Activated naive CD4-positive, alpha-beta T cell treated with Interleukin-2 at 50 U/mL for 16 hours (primary cell): ENCODE results near the gene CPT1A.

Experiments
- DNase-seq: peaks from one replicate; pipeline ENCODE4 v3.0.0-alpha.2; 2020

The CPT1A gene

DNA sequence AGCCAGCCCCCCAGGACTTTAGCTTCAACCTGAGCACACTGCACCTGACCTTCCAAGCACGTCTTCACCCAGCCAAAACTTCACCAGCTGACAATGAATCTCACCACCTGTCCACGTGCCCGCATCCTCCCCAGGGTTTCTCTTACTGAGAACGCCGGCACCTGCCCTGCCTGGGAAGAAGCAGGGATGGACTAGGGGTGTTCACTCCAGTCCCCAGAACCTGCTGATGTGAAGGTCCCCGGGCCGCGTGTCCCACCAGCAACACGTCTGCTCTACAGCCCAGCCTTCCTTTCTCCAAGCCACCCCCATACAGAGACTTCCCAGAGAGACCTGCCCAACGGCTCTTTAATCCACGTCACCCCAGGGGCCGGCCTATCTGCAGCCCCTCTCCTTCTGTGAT lies 12.8 kb downstream of the CPT1A start:
- DNase-seq: no peak

DNA sequence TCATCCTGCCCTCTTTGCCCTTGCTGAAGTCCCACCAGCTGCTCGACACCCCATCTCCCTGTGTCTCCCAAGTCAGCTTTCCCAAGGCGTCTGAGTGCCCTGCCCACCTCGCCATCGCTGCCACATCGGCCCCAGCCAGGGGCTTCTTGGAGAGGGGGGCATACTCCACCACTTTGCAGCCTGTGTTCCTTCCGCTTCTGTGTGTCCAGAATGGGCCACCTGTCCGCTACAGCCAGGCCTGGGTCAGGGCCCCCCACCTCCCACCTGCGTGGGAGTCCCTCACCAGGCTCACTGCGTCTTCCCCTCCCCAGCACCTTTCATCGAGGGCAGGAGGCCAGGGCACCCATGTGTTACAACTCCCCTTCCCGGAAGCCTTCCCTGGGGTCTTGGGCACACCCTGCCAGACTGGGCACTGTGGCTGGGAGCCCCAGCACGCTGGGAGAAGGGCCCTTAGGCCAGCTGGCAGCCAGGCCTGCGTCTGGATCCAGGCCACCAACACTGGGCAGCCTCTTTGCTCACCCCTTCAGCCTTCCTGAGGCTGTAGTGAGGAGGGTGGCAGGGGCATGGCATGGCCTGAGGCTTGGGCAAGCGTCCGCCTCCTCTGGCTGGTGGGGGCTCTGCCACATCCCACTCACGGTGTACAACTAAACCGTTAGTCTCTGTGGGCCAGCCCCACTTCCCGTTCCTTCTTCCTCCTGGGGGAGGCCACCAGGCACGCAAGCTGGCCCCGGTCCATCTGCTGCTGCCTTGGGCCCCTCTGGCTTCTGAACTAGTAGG lies 13.4 kb downstream of the CPT1A start:
- DNase-seq: no peak

DNA sequence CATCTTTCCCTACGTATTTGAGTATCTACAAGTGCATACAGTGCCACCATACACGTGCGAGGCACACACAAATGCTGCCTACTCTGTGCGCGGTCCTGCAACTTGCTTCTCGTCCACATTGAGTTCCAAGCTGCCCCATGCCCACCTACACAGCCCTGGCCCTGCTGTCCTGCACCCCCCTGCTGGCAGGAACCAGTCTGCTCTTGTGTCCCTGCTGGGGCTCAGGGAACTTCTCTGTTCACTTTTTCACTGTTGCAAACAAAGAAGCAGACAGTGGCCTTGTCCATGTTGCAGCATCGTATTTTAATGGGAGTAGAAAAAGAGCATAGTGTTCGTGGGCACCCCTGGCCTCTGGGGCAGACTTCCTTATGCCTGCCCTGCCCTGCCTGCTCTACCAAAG lies 14.0 kb downstream of the CPT1A start:
- DNase-seq: no peak

- no peak for DNase-seq
These were observed 15.0 kb downstream of the CPT1A start for GRCh38 chr11:68826726-68827125.

GRCh38 chr11:68825571-68825970 lies 16.1 kb downstream of the CPT1A start:
- DNase-seq: peak; percentile 30

- no peak for DNase-seq
These were observed 19.2 kb downstream of the CPT1A start for GRCh38 chr11:68822546-68822945.

- DNase-seq: no peak
These were observed 20.0 kb downstream of the CPT1A start for GRCh38 chr11:68821670-68822069.

- no peak for DNase-seq
These were observed 22.4 kb downstream of the CPT1A start for GRCh38 chr11:68819362-68819761.

GRCh38 chr11:68818181-68818580 lies 23.5 kb downstream of the CPT1A start:
- no peak for DNase-seq

DNA sequence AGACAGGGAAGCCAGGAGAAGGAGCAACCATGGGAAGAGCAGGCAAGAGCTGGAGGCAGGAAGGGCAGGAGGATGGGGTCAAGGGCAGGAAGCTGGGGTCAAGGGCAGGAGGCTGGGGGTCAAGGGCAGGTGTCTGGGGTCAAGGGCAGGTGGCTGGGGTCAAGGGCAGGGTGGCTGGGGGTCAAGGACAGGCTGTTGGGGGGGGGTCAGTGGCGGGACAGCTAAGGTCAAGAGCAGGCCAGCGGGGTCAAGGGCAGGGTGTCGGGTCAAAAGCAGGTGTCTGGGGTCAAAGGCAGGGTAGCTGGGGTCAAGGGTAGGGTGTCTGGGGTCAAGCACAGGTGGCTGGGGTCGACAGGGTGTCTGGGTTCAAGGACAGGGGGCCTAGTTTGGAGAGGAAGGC lies 24.2 kb downstream of the CPT1A start:
- DNase-seq: no peak

GRCh38 chr11:68816917-68817419 lies 24.7 kb downstream of the CPT1A start:
- peak; percentile 27 for DNase-seq

- DNase-seq: no peak
These were observed 25.4 kb downstream of the CPT1A start for GRCh38 chr11:68816251-68816776.

DNA sequence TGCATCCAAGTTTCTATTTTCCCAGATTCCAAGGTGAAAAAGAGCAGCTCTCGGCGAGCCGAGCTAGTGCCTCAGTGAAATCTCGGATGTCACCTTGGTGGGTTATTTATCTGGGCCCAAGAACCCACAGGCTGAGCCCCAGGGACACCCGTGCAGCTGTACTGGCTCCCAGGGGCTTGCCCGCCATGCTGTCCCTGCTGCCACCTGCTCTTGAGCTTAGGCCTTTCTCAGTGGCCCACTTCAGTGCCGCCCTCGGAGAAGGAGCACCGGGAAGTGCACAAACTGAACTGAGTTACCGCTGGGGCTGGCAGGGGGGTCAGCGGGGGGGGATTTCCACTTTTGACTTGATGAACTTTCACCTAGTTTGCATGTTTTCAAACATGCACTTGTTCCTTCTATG lies 27.9 kb downstream of the CPT1A start:
- no peak for DNase-seq

DNA sequence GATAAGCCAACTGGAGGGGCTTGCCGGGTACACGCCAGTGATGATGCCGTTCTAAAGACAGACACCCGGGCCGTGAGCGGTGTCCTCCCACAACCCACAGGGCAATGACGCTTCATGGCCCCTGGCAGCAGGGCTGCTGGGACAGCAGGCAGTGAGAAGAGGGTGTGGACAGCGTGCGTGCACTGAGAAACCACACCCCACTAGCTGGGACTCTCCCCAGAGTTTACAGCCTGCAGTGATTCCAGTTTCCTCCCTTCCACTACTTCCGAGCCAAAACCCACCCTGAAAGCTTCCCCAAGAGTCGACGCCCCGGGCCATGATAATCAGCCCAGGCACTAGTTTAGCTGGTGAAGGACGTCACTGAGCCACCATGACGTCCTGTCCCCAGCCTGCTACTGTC lies 29.2 kb downstream of the CPT1A start:
- no peak for DNase-seq

DNA sequence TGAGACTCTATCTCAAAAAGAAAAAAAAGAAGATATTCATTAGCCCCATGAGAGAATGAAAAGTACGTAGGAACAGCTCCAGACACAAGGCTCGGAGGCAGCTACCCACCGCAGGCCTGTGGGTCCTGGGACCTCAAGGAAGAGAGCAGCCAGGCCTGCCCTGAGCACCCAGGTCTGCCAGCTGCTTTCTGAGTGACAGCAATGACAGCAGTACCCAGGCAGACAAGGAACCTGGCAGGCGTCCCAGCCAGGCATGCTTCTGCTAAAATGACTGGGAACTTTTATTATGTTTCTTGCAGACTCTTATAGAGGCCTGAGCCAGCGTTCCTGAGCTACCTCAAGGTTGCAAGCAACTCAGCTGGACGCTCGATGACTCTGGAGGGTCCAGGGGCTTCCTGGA lies 31.6 kb downstream of the CPT1A start:
- DNase-seq: no peak

GRCh38 chr11:68809506-68809905 lies 32.2 kb downstream of the CPT1A start:
- DNase-seq: no peak

GRCh38 chr11:68808787-68809186 lies 32.9 kb downstream of the CPT1A start:
- DNase-seq: no peak

- no peak for DNase-seq
These were observed 34.5 kb downstream of the CPT1A start for GRCh38 chr11:68806931-68807844.

GRCh38 chr11:68804786-68805185 lies 36.9 kb downstream of the CPT1A start:
- no peak for DNase-seq

- no peak for DNase-seq
These were observed 38.0 kb downstream of the CPT1A start for GRCh38 chr11:68803766-68804165.

- peak; percentile 46 for DNase-seq
These were observed 43.4 kb downstream of the CPT1A start for GRCh38 chr11:68798221-68798813.

DNA sequence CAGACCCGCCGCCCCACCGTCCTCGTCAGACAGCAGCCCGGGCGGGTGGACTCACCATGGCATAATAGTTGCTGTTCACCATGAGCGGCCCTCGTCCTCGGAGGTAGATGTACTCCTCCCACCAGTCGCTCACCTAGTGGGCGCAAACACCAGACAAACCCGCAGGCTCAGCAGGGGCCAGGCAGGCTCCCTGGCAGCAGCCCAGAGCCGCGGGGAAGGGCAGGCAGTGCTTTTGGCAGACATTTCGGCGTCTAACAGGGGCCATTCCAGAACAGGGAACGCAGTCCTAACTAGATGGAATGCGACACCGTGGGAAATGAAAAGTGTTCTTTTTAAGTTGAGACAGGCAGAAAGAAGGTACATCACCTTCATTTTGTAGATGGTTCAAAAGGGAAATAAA lies 44.9 kb downstream of the CPT1A start:
- DNase-seq: no peak

DNA sequence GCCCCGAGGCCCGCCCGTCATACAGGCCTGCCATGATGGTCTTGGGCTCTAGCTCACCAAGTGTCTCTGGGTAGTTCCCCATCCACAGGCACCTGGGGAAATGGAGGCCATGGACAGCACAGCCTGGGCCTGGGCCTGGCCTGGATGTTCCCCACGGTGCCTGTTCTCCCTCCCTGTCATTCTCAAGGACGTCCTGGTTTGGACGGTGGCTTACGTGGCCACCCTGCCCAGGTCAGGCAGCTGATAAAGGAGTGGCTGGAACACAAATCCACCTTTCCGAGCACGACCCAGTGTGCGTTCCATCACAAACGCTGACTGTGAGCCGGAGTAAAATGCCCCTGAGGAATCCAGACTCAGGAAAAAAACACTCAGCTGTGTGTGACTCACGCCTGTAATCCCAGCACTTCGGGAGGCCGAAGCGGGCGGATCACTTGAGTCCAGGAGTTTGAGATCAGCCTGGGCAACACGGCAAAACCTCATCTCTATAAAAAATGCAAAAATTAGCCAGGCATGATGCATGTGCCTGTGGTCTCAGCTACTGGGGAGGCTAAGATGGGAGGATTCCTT lies 49.2 kb downstream of the CPT1A start:
- DNase-seq: no peak
